ENCODE measurements around the gene TNNI3K.

TNNI3K gene

DNA sequence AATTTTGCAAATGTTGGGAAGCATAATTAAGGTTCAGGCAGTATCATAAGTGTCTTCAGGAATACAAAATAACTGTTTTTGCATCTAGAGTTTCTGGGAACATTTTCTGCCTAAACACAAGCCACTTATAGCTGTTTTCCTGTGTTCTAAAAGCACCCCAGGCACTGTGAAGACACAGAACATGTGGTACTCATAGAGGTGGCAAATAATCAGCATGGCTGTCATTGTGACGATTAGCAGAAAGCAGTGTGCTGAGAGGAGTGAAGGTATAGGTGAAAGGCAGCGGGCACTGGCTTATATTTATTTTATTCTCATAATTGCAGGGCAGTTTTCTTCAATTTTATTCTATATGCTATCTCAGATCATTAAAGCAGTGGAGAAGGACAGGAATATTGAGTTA, 157.7 kb downstream of the TNNI3K start:
- DNase-seq = no peak

DNA sequence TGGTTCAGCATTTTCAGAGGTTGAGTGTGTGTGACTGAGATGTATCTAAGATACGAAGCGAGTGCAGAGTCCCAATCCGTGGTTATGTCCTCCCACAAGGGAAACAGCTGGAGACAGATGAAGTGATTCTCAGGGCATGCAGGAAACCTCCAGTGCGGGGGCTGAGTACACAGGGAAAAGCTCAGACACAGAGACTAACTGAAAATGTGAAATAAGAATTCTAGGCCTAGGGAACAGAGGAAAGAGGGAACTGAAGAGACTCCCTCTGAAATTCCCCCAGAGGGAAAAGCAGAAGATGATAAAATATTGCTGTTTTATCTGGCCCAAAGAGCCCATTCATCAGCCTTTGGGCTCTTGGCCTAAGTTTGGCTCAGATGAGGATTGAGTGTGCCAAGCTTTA, 160.4 kb downstream of the TNNI3K start:
- DNase-seq = peak; percentile 35

DNA sequence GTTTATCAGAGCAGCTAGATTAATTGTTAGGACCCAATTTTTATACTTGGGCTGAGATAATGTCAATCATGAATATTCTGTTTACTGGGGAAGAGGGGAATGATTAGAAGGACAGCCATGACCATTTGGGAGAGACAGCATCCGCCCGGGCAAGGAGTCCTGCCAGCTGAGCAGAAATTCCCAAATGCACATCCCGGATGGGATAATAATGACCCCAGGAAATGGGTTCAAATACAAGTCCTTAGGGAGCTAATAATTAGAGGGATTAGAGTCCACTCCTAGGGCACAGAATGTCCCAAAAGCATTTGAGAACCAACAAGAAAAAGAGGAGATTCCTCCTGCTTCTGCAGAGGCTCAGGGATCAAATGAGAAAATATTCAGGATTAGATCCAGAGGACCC, 161.3 kb downstream of the TNNI3K start:
- peak; percentile 5 for DNase-seq

DNA sequence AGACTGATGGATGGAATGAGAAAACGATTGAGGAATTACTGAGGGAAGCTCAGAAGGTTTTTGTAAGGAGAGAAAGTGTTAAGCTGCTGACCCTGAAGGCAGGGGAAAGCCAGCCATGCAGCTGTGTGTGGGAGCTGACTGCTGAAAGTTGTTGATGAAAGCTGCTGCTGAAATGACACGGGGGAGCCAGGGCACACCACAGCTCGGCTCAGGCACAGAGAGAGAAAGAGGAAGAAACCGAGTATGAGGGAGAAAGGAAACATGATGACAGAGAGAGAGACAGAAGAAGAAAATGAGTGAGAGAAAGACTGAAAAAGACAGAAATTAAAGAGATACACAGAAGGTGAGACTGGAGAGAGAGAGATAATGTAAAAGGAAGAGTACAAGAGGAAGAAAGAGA, 161.7 kb downstream of the TNNI3K start:
- peak; percentile 52 for DNase-seq

DNA sequence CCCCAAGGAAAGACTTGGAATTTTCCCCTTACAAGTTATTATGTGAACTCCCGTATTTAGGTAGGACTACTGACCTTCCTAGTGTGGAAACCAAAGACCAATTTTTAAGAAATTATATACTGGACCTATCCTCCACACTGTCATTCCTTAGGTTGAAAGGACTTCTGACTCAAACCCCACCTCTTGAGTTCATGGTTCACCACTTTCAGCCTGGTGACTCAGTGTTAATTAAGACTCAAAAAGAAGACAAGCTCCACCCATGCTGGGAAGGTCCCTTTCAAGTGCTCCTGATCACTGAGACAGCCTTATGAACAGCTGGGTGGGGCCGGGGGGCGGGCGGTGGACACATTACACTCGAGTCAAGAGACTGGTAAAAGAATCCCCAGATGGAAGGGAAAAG, 164.1 kb downstream of the TNNI3K start:
- DNase-seq = no peak

DNA sequence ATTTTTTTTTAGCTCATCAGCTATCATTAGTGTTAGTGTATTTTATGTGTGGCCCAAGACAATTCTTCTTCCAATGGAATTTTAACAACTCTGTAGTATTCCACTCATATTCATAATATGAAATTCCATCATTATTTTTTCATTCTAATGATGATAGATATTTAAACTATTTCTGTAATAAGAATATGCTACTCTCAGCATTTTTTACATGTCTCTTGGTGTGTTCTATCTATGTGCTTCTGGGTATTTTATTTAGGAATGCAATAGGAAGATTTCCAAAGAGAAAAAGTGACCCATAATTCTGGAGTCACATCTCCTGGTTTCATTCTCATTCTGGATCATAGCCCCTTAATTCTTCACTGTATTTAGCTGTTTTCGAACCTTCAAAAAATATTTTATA, 167.7 kb downstream of the TNNI3K start:
- no peak for DNase-seq

DNA sequence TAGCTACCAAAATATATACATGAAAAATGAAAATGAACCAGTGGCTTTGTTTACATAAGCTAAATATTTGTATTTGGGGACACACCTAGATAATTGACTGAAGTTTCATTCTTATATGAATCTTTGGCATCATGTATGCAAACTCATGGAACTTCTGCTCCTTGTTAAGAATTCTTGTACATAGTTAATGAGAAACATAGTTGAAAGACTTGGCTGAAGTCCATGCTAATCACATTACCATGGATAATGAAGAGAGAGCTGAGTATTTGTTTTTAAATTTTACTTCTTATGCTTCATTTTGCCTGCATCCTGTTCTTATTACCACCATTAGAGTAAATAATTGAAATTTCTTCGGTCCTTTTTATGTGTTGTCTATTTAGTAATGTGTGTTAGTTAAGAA, 168.4 kb downstream of the TNNI3K start:
- no peak for DNase-seq

DNA sequence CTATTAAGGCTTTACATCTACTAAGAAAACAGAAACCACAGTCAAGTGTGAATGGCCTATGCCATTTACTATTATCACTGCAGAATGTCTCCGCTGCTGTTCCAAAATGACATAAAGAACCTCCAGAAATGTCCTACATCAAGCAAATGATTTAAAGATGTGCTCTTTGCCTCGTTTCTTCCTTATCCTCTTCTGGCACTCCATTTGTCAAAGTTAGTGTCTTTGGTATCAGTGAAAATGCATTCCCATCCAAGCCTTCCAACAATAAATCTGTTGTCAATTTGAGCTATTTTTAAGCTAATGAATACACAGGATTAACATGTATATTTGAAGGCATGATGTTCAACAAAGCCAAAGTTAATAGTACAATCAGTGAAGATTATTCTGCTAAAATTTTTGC, 171.6 kb downstream of the TNNI3K start:
- DNase-seq = no peak

DNA sequence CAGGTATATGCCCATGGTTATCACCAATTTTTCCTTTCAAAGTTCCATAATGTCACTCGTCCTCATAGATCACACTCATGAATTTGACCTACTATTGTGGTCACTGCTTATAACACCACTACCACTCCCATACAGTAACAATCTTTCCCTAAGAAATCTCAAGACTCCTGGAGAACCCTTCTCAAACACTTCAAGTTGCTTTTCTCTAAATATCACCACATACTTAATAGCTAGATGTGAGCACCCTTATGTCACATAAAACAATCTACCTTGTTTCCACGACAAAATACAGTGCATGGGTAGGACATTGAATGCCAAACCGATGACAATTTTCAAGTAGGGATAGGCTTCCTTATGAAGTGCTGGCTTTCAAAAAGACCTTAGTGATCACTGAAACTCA, 172.7 kb downstream of the TNNI3K start:
- DNase-seq = no peak

DNA sequence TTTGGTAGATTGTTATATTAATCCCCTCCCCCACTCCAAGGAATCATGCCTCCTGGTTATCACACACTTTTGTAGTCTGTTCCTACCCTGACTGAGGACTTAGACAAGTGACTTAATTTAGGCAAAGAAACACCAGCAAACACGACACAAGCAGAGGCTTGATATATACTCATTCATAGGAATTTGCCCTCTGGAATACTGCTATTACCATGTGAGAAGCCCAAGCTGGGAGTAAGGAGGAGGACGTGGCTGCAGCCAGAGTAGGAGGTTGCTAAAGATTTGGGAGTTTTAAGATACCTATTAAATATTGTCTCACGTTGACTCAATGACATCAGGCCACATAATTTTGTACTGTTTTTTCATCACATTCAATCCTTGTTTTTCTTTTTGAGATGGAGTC, 177.1 kb downstream of the TNNI3K start:
- DNase-seq = no peak

DNA sequence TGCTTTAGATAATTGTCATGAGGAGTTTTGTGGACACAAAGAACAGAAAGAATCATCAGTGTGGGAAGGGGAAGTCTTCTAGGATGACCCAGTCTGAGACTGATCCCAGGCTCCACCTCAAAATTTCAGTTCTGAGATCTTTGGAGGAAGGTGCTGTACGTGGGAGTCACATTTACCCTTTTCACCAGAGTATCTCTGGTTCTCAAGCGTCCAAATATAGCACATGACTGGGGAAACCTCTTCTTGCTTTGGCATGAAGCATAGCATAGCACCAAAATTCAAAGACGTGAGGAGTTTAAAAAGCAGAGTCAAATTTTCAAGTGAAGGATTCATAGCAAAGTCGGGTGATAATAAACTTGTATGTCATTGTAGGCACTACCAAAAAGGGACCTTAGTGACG, 180.7 kb downstream of the TNNI3K start:
- DNase-seq = no peak

DNA sequence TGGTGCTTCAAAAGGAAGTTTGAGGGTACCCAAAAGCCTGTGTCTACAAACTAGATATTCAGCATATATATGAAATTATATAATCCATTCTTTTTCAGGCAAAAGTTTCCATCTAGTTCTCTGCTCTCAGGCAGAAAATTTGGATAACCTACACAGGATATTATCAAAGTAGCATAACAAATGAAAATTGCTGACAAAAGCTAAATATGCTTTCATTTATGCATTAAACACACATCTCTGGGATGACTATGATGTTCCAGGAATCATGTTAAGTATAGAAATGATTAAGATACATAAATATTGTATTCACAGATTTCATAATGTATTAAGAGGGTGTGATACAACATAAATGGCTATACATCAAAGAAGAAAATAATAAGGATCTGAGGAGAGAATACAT, 184.4 kb downstream of the TNNI3K start:
- no peak for DNase-seq

DNA sequence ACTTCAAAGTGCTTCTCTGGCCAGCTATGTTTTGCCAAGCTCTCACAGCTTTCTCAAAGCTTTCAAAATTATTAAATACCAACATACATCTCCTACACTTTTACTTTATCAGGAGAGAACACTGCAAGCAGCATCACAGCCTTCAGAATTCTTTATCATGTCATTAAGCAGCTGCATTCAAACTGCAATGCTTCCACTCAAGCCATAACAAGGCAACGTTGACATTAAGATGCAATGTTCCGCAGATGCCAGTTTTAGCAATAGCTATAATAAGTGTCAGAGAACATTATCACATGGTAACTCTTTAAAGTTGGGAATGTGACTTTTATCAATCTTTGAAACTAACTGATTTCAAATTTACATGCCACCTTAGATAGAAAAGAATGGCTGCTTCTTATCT, 185.3 kb downstream of the TNNI3K start:
- DNase-seq = no peak

DNA sequence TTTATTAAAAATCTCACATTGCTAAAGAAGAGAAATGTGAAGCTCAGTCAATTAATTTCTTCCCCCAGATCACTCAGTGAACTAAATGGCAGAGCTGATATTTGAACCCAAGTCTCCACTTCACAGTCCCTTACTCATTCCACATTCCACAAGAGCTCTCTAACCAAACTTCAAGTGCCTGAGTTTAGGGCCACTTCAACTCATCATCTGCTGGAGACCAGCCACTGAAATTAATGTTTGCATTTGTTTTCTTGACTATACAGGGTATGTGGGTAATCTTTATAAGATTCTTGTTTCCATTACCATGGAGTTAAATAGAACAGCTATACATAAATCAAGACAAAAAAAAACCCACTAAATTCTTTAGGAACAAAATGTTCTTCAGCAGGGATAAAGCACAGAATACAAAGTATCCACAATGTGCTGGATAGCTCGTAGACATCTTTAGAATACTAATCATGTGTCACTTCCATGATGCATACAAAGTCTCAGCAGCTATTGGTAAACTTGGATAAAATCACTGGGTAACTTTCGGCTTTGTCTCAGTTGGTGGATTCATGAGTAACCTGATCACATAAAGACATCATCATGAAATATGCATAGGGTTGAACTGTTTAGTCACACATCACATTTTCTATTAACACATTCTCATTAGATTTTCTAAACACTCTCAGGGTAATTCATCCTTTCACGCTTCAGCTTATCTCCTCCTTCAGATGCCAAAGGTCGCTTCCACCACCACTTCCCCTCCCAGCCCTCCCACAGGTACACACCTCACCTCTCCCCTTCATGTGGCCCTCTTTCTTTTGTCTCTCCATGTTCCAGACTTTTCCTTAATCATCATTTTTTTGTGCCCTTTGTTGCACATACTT, 187.5 kb downstream of the TNNI3K start:
- no peak for DNase-seq

DNA sequence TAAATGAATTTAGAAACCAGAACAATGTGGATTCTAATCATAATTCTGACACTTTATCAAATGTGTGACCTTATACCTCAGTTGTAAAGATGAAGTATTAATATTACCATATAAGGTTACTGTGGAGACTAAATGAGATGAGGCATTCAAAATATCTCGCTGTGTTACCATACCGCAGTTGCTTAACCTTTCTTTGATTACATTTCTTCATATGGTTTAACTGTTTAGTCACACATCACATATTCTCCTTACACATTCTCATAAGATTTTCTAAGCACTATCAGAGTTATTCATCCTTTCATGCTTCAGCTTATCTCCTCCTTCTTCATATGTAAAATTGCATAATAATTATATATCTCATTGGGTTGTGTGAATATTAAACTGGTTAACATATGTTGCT, 188.3 kb downstream of the TNNI3K start:
- no peak for DNase-seq

DNA sequence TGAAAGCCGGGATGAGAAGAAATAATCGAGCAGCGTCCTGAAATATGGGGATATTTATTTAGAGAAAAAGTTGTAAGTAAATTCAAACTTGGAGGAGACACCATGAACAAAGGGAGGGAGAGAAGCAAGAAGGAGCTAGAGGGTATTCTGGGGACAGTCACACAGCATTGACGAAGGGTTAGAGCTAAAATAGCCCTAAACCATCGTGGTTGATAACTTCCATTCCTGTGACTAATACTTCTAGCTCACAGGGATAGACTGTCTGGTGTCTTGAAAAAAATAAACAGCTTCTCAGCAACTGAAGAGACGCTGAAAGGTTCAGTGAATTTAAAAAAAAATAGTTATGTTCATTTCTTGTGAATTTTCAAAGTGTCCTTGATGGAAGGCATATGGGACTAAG, 190.5 kb downstream of the TNNI3K start:
- no peak for DNase-seq

DNA sequence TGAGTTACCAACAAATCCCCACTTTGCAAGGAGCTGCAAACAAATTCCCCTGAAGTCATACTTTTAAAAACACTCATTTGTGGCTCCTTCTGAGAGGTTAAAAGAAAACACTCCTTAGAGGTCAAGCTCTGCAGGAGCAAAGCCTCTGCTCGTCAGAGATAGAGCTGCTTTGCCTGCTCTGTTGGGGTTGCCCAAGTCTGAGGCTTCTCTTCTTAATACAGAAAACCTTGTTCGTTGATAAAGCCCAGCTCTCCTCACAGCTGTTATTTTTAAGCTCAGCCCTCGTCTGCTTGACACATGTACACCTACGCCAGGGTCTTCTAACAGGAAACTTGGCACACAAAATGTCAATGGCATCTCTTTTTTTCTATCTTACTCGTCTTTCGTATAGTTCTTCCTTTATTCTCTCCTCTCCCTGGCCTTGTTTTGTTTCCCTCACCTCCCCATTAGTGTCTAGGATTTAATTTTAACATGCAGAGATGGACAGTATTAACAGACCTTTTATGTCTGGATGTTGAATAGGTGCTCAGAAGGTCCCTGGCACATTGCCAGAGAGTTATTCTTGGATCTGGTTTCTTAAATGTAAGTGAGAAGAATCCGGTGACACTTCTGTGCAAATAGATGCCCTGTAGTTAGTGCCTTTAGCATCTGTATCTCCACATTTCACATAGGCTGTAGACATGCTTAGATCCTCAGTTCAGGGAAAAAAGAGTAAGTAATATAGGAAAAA, 191.2 kb downstream of the TNNI3K start:
- no peak for DNase-seq

DNA sequence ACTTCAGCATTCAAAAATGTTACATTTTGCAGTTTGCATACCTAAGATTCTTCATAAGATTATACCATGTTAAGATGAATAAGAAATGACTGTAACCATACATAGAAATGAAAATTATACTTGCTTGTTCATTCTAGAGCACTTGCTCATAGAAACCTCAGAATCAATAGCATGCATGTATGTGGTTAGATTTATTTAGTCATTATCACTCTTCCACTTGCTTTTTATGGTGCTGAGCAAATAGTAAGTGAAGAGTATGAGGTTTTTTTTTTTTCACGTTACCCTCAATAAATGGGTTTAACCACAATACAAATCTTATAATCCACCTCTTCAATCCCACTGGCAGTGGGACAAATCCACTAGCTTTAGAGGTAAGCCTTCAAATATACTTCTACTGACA, 192.5 kb downstream of the TNNI3K start:
- DNase-seq = no peak

DNA sequence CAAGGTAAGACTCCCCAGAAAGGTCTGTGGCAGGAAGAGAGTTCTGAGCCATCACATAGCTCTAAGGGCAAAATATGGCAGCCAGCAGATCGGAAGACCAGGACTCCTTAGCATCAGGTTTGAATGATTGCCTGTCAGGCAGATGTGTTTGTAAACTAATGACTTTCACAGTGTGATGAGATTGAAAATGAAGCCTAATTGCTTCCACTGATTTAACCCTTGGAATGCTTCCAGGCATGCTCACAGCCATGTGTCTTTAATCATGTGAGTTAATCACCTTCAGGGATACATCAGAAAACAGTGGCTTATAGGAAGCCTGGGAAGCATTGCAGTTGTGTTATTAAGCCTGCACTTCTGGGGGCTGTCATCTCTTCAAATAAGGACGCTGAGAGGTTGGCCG, 194.4 kb downstream of the TNNI3K start:
- DNase-seq = no peak

DNA sequence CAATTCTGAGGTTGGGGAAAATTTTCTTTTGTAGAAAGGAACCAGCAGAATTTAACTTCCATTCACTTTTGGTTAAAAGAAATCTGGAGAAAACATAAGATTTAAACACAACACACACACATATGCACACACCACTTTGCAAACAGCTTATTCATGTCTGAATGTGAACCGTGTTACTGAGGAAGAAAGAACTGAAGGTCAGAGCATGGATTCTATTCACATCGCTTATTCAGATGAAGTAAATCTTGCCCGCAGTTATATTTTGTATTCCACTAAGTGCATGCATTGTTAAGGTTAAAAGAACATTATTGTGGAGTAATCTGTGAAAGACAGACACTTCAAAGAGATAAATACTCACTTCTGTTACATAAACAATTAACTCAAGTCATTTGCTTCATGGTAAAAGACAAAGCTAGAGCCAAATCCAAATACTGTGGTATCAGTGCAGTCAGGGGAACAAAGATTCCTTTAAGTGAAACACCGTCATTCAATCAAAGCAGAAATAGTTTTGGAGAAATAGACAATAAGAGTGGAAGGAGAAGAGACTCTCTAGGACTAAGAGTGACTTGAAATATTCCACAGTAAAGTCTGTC, 195.3 kb downstream of the TNNI3K start:
- no peak for DNase-seq

DNA sequence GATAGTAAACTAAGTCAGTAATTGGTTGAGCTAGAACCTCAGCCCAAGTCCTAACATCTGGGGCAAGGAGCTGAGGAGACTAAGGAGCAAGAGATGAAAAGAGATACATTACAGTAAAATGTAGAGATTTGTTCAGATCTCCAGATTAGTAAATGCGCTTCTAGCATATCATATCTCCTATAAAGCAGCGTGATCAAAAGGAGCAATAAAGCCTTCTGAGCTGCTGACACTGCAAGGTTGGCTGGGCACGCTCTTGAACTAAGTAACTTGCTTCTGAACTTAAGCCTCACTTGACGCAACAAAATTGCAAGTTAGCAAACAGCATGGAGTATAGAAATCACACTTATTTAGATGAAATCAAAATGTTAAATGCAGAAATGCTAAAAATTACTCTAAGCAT, 196.3 kb downstream of the TNNI3K start:
- DNase-seq = no peak

DNA sequence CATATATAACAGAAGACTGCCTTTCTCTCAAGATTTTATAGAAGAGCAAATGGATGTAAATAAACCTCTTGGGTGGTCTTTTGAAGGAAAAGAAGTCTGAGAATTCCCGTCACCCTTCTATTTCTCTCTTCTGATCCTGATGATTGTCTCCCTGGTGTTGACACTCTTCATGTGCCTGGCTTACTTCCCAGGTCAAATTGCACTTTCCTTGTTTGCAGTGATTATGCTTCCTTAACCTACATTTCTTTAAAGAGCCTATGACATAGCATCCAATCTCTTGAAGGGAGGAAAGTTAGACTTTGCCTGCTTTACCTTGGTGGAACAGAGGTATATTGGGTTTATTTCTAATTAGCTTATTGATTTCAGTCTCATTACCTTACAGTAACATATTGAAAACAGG, 197.1 kb downstream of the TNNI3K start:
- DNase-seq = no peak

DNA sequence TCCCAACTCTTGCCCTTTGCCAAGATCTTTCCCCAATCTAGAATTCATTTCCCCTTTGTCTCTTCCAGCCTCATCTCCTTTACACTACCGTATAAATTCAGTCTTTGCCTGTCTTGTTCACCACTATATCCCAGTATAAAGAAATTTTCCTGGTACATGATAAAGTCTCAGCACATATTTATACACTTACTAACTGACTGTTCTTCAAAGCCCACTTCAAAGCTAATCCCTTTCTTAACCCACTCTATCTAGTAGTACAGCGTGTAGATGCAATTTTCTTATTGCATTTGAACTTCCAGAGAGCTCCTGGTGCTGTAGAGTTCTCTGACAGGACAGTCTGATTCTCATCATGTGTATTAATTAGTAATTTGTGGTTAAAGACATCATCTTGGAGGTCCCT, 199.1 kb downstream of the TNNI3K start:
- no peak for DNase-seq

DNA sequence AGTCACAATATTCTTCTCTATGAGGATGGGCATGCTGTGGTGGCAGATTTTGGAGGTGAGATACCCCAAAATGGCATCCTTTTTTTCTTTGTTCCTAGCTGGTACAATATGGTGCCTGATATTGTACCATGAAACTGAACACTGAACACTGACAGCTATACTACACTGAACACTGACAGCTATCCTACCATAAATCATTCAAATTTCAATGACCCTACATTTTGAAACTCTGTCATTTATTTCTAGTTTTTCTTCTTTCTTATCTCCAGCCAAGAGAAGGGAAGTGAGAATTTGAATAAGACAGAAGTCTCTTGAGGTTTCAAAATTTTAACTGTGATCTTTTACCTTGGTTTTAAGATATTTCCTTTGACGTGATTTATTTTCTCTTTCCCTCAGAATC, 200.9 kb downstream of the TNNI3K start:
- DNase-seq = no peak
